HG03575 (cell line): ENCODE measurements around the gene HOXC5.

Source experiments
- ATAC-seq: cut with Tn5 transposase; IDR thresholded peaks from one replicate; pipeline ENCODE4 v1.9.1; 2021; ENCODE audit not compliant: unreplicated experiment, insufficient number of reproducible peaks, low FRiP score; ENCODE audit errors: extremely low read depth

The HOXC5 gene

GRCh38 chr12:54005531-54005852 lies 27.4 kb upstream of the HOXC5 start:
- ATAC-seq = no peak

- no peak for ATAC-seq
Measured at GRCh38 chr12:54005853-54006558, 26.8 kb upstream of the HOXC5 start.

GRCh38 chr12:54006559-54007220 lies 26.2 kb upstream of the HOXC5 start:
- no peak for ATAC-seq

GRCh38 chr12:54007538-54008259 lies 25.2 kb upstream of the HOXC5 start:
- no peak for ATAC-seq

- no peak for ATAC-seq
Measured at GRCh38 chr12:54008260-54008552, 24.6 kb upstream of the HOXC5 start.

- ATAC-seq = no peak
Measured at GRCh38 chr12:54009171-54010052, 23.4 kb upstream of the HOXC5 start.

- no peak for ATAC-seq
Measured at GRCh38 chr12:54010053-54010971, 22.5 kb upstream of the HOXC5 start.

GRCh38 chr12:54010972-54011664 lies 21.7 kb upstream of the HOXC5 start:
- ATAC-seq = no peak

GRCh38 chr12:54011665-54012532 lies 21.0 kb upstream of the HOXC5 start:
- no peak for ATAC-seq

- ATAC-seq = no peak
Measured at GRCh38 chr12:54012631-54013409, 20.0 kb upstream of the HOXC5 start.

GRCh38 chr12:54014377-54015017 lies 18.4 kb upstream of the HOXC5 start:
- no peak for ATAC-seq

GRCh38 chr12:54015018-54015931 lies 17.6 kb upstream of the HOXC5 start:
- no peak for ATAC-seq

- no peak for ATAC-seq
Measured at GRCh38 chr12:54016051-54016450, 16.8 kb upstream of the HOXC5 start.

GRCh38 chr12:54016478-54016964 lies 16.3 kb upstream of the HOXC5 start:
- no peak for ATAC-seq
